Endothelial cell (in vitro differentiated cells): ENCODE measurements around the gene RAD51B. TPM values are rescaled to one million over a fixed set of nuclear protein-coding genes. Genes with fewer than 3 reads are reported as not detected.

Source experiments
- DNase-seq: peaks from one replicate; pipeline ENCODE4 v3.0.0; 2021; ENCODE audit warnings: low spot score
- H3K27ac Mint-ChIP-seq: one replicate; pipeline ENCODE4 v1.8.0; 2021; ENCODE audit warnings: mixed read lengths, inconsistent platforms; ENCODE audit not compliant: unreplicated experiment
- H3K27me3 Mint-ChIP-seq: one replicate; pipeline ENCODE4 v1.8.0; 2021; ENCODE audit warnings: mild to moderate bottlenecking, moderate library complexity, mixed read lengths, inconsistent platforms; ENCODE audit not compliant: unreplicated experiment
- H3K36me3 Mint-ChIP-seq: one replicate; pipeline ENCODE4 v1.8.0; 2021; ENCODE audit warnings: mild to moderate bottlenecking, low read depth, mixed read lengths, inconsistent platforms; ENCODE audit not compliant: unreplicated experiment
- H3K4me1 Mint-ChIP-seq: one replicate; pipeline ENCODE4 v1.8.0; 2021; ENCODE audit warnings: mild to moderate bottlenecking, mixed read lengths, inconsistent platforms; ENCODE audit not compliant: unreplicated experiment
- H3K4me3 Mint-ChIP-seq: one replicate; pipeline ENCODE4 v1.8.0; 2021; ENCODE audit warnings: mild to moderate bottlenecking, mixed read lengths, inconsistent platforms; ENCODE audit not compliant: unreplicated experiment
- H3K9me3 Mint-ChIP-seq: one replicate; pipeline ENCODE4 v1.8.0; 2021; ENCODE audit warnings: mixed read lengths, inconsistent platforms; ENCODE audit not compliant: unreplicated experiment
- CTCF ChIP-seq: fragments of 200-600 bp; sonication (generic); IDR thresholded peaks from one replicate; pipeline ENCODE4 v1.5.0; 2021; ENCODE audit warnings: antibody characterized with exemption; ENCODE audit not compliant: unreplicated experiment
- total RNA-seq: library from RNA; stranded (reverse); fragmentation: NEBNext Ultra II Directional; extraction: Animal tissue kit (Norgen Biotek cat#: 25700); gene quantifications from one replicate; pipeline ENCODE4 v1.2.1, GENCODE V29; 2021; ENCODE audit not compliant: unreplicated experiment

The RAD51B gene
- total RNA-seq, 1 donor from 2014 or later, result 23.5 TPM

- peaks cover 64% of the 10 kb centered on the region for H3K4me1 Mint-ChIP-seq
- no peak for TF ChIP-seq CTCF
- peak overlapping the region; percentile 52 for H3K27ac Mint-ChIP-seq
- H3K9me3 Mint-ChIP-seq, result no peaks in the 10 kb centered on the region
- no peak overlapping the region for H3K4me3 Mint-ChIP-seq
- no peaks in the 10 kb centered on the region for H3K36me3 Mint-ChIP-seq
- DNase-seq, result no peak
- no peaks in the 10 kb centered on the region for H3K27me3 Mint-ChIP-seq
These were observed 495.1 kb downstream of the RAD51B start for GRCh38 chr14:68314642-68315041.

- DNase-seq, result no peak
- no peaks in the 10 kb centered on the region for H3K27me3 Mint-ChIP-seq
- no peaks in the 10 kb centered on the region for H3K36me3 Mint-ChIP-seq
- no peaks in the 10 kb centered on the region for H3K9me3 Mint-ChIP-seq
- no peak overlapping the region for H3K4me3 Mint-ChIP-seq
- H3K4me1 Mint-ChIP-seq, result peaks cover 68% of the 10 kb centered on the region
- peak overlapping the region; percentile 52 for H3K27ac Mint-ChIP-seq
- TF ChIP-seq CTCF, result no peak
These were observed 495.5 kb downstream of the RAD51B start for GRCh38 chr14:68315081-68315480.

- H3K27ac Mint-ChIP-seq, result no peak overlapping the region
- no peak for TF ChIP-seq CTCF
- no peaks in the 10 kb centered on the region for H3K9me3 Mint-ChIP-seq
- no peak for DNase-seq
- no peaks in the 10 kb centered on the region for H3K36me3 Mint-ChIP-seq
- no peak overlapping the region for H3K4me3 Mint-ChIP-seq
- H3K27me3 Mint-ChIP-seq, result no peaks in the 10 kb centered on the region
- peaks cover 71% of the 10 kb centered on the region for H3K4me1 Mint-ChIP-seq
These were observed 496.7 kb downstream of the RAD51B start for GRCh38 chr14:68316078-68316868.

GRCh38 chr14:68317239-68317638, 497.7 kb downstream of the RAD51B start:
- Mint-ChIP-seq H3K27me3 (no peaks in the 10 kb centered on the region), H3K9me3 (no peaks in the 10 kb centered on the region), H3K4me3 (no peak overlapping the region), H3K36me3 (no peaks in the 10 kb centered on the region), H3K27ac (no peak overlapping the region), H3K4me1 (peaks cover 66% of the 10 kb centered on the region)
- DNase-seq, result no peak
- TF ChIP-seq CTCF, result no peak

- H3K36me3 Mint-ChIP-seq, result no peaks in the 10 kb centered on the region
- no peaks in the 10 kb centered on the region for H3K27me3 Mint-ChIP-seq
- no peaks in the 10 kb centered on the region for H3K9me3 Mint-ChIP-seq
- no peak for DNase-seq
- H3K27ac Mint-ChIP-seq, result peak overlapping the region; percentile 90
- H3K4me1 Mint-ChIP-seq, result peaks cover 60% of the 10 kb centered on the region
- H3K4me3 Mint-ChIP-seq, result no peak overlapping the region
- no peak for TF ChIP-seq CTCF
These were observed 499.2 kb downstream of the RAD51B start for GRCh38 chr14:68318828-68319227.
